IMR-90 (cell line): ENCODE measurements around the gene RHBDF1. TPM values are rescaled to one million over a fixed set of nuclear protein-coding genes. Genes with fewer than 3 reads are reported as not detected.

Source experiments
- ATAC-seq: fragments of 200-7000 bp; cut with Tn5 transposase; 2 replicates; pipeline ENCODE4 v1.9.1; 2020; ENCODE audit warnings: low read depth, mild to moderate bottlenecking, moderate library complexity
- BruUV-seq: library from RNA; stranded (reverse); fragments of 400-500 nt; replicated peaks from 2 replicates; lab custom pipeline; 2021; lab: Mats Ljungman, UMichigan
- CTCF ChIA-PET: fragments of 300-600 bp; formaldehyde crosslinking; extraction: SDS; loops from one replicate; lab custom pipeline; 2021; ENCODE audit warnings: antibody characterized with exemption; lab: Yijun Ruan, JAX
- POLR2A ChIA-PET: fragments of 300-600 bp; sonication (Branson Sonifier 250); formaldehyde crosslinking; loops from one replicate; lab custom pipeline; 2022; ENCODE audit warnings: antibody characterized with exemption; ENCODE audit not compliant: unreplicated experiment; lab: Charles Lee
- DNase-seq: peaks from one replicate; pipeline ENCODE4 v3.0.0; 2013
- H2AFZ ChIP-seq: replicated peaks from 2 replicates; pipeline ENCODE3; 2013; ENCODE audit warnings: low read length, mild to moderate bottlenecking; ENCODE audit not compliant: poor library complexity
- H2AK5ac ChIP-seq: 2 replicates; pipeline ENCODE4 v1.6.1; 2013; ENCODE audit warnings: low read depth, low read length, inconsistent platforms
- H2AK9ac ChIP-seq: replicated peaks from 2 replicates; pipeline ENCODE3; 2013; ENCODE audit warnings: mild to moderate bottlenecking, low read depth, low read length, moderate library complexity; ENCODE audit not compliant: poor library complexity
- H2BK120ac ChIP-seq: 2 replicates; pipeline ENCODE4 v1.6.1; 2013; ENCODE audit warnings: low read depth, low read length, inconsistent platforms
- H2BK15ac ChIP-seq: 3 replicates; pipeline ENCODE4 v1.6.1; 2013; ENCODE audit warnings: low read depth, low read length, inconsistent platforms
- H2BK20ac ChIP-seq: 2 replicates; pipeline ENCODE4 v1.6.1; 2013; ENCODE audit warnings: low read depth, mild to moderate bottlenecking, inconsistent platforms, low read length, moderate library complexity
- H2BK5ac ChIP-seq: 2 replicates; pipeline ENCODE4 v1.6.1; 2013; ENCODE audit warnings: mild to moderate bottlenecking, low read depth, low read length, inconsistent platforms; ENCODE audit not compliant: poor library complexity, severe bottlenecking
- H3K14ac ChIP-seq: replicated peaks from 2 replicates; pipeline ENCODE4 v1.6.1; 2013; ENCODE audit warnings: low read depth, low read length, inconsistent platforms
- H3K18ac ChIP-seq: 2 replicates; pipeline ENCODE4 v1.6.1; 2013; ENCODE audit warnings: low read depth, low read length, control low read depth
- H3K23ac ChIP-seq: 2 replicates; pipeline ENCODE4 v1.6.1; 2013; ENCODE audit warnings: low read depth, low read length, inconsistent platforms
- H3K27ac ChIP-seq: 2 replicates; pipeline ENCODE4 v1.5.1; 2013; ENCODE audit warnings: mild to moderate bottlenecking, control low read depth, low read length; ENCODE audit not compliant: insufficient read depth
- H3K27me3 ChIP-seq: 2 replicates; pipeline ENCODE4 v1.6.1; 2013; ENCODE audit warnings: low read length; ENCODE audit not compliant: control insufficient read depth, insufficient read depth
- H3K36me3 ChIP-seq: 2 replicates; pipeline ENCODE4 v1.6.1; 2013; ENCODE audit warnings: low read length, mixed read lengths; ENCODE audit not compliant: control insufficient read depth, insufficient read depth
- H3K4ac ChIP-seq: 2 replicates; pipeline ENCODE4 v1.6.1; 2013; ENCODE audit warnings: low read depth, low read length, inconsistent platforms
- H3K4me1 ChIP-seq: 2 replicates; pipeline ENCODE4 v1.6.1; 2013; ENCODE audit warnings: low read length, mixed read lengths; ENCODE audit not compliant: control insufficient read depth, insufficient read depth
- H3K4me2 ChIP-seq: 2 replicates; pipeline ENCODE4 v1.6.1; 2013; ENCODE audit warnings: low read depth, mild to moderate bottlenecking, control low read depth, low read length, moderate library complexity
- H3K4me3 ChIP-seq: 2 replicates; pipeline ENCODE4 v1.5.1; 2013; ENCODE audit warnings: low read depth, mild to moderate bottlenecking, control low read depth, low read length, moderate library complexity; ENCODE audit not compliant: insufficient read depth
- H3K56ac ChIP-seq: 2 replicates; pipeline ENCODE4 v1.6.1; 2013; ENCODE audit warnings: low read length, inconsistent platforms; ENCODE audit not compliant: insufficient read depth; ENCODE audit errors: extremely low read depth
- H3K79me1 ChIP-seq, 2 experiments: 2 replicates each; pipeline ENCODE4 v1.6.1; 2013; ENCODE audit warnings: low read length in 2 of 2, inconsistent platforms in 1 of 2, low read depth in 1 of 2
- H3K9ac ChIP-seq: 2 replicates; pipeline ENCODE4 v1.6.1; 2013; ENCODE audit warnings: low read depth, low read length, control low read depth
- H3K9me1 ChIP-seq: 2 replicates; pipeline ENCODE4 v1.6.1; 2013; ENCODE audit warnings: low read length, inconsistent platforms; ENCODE audit not compliant: insufficient read depth
- H3K9me3 ChIP-seq: 2 replicates; pipeline ENCODE4 v1.6.1; 2013; ENCODE audit warnings: low read length; ENCODE audit not compliant: control insufficient read depth, insufficient read depth
- H4K20me1 ChIP-seq: 2 replicates; pipeline ENCODE4 v1.6.1; 2013; ENCODE audit warnings: low read length, inconsistent platforms; ENCODE audit not compliant: insufficient read depth
- H4K5ac ChIP-seq: 2 replicates; pipeline ENCODE4 v1.6.1; 2013; ENCODE audit warnings: mild to moderate bottlenecking, low read depth, low read length, control low read depth
- H4K8ac ChIP-seq, 2 experiments: 2 replicates each; pipeline ENCODE4 v1.6.1; 2013; ENCODE audit warnings: low read depth in 2 of 2, low read length in 2 of 2, control low read depth in 1 of 2, inconsistent platforms in 1 of 2
- H4K91ac ChIP-seq: 2 replicates; pipeline ENCODE4 v1.6.1; 2013; ENCODE audit warnings: low read depth, low read length, inconsistent platforms; ENCODE audit not compliant: insufficient read depth
- CEBPB ChIP-seq: IDR thresholded peaks from 2 replicates; pipeline ENCODE4 v1.6.1; 2012; ENCODE audit warnings: low read depth, low read length, improper control_type of control experiment
- CHD1 ChIP-seq: IDR thresholded peaks from 2 replicates; pipeline ENCODE4 v1.6.1; 2012; ENCODE audit warnings: low read depth, low read length, improper control_type of control experiment
- CTCF ChIP-seq: conservative IDR thresholded peaks from 2 replicates; pipeline ENCODE4 v1.5.1; 2012; ENCODE audit warnings: mild to moderate bottlenecking, low read depth, low read length, improper control_type of control experiment
- FOS ChIP-seq: fragments of 150-350 bp; IDR thresholded peaks from 2 replicates; pipeline ENCODE4 v1.6.1; 2016; ENCODE audit warnings: low read depth, low read length
- MAFK ChIP-seq: IDR thresholded peaks from 2 replicates; pipeline ENCODE4 v1.6.1; 2012; ENCODE audit warnings: low read depth, low read length, improper control_type of control experiment
- MAZ ChIP-seq: IDR thresholded peaks from 2 replicates; pipeline ENCODE4 v1.6.1; 2012; ENCODE audit warnings: low read depth, mild to moderate bottlenecking, low read length, improper control_type of control experiment, moderate library complexity, borderline replicate concordance
- MXI1 ChIP-seq: IDR thresholded peaks from 2 replicates; pipeline ENCODE4 v1.6.1; 2012; ENCODE audit warnings: low read depth, mild to moderate bottlenecking, low read length, moderate library complexity, borderline replicate concordance
- NFE2L2 ChIP-seq: fragments of 150-350 bp; IDR thresholded peaks from 2 replicates; pipeline ENCODE4 v1.6.1; 2016; ENCODE audit warnings: low read depth, mild to moderate bottlenecking, low read length
- POLR2A ChIP-seq: IDR thresholded peaks from 2 replicates; pipeline ENCODE4 v1.6.1; 2012; ENCODE audit warnings: mild to moderate bottlenecking, low read depth, low read length
- RFX5 ChIP-seq: IDR thresholded peaks from 2 replicates; pipeline ENCODE4 v1.8.0; 2012; ENCODE audit warnings: low read depth, mild to moderate bottlenecking, low read length, moderate library complexity
- SMC3 ChIP-seq: fragments of 150-350 bp; IDR thresholded peaks from 2 replicates; pipeline ENCODE4 v1.6.1; 2016; ENCODE audit warnings: low read depth, mild to moderate bottlenecking, antibody characterized with exemption, low read length, moderate library complexity
- USF2 ChIP-seq: fragments of 150-350 bp; IDR thresholded peaks from 2 replicates; pipeline ENCODE4 v1.6.1; 2017; ENCODE audit warnings: mild to moderate bottlenecking, antibody characterized with exemption, low read length, low read depth
- WGBS, 2 experiments: methylation state at CpG; one replicate each; pipeline versions ENCODE4 v1.1.5 to v1.1.7; 2013; ENCODE audit warnings: missing lambda C conversion rate in 2 of 2; ENCODE audit not compliant: insufficient read length in 1 of 2; ENCODE audit errors: extremely low coverage in 2 of 2; 5-methylcytosine and 5-hydroxymethylcytosine counted together
- dilution Hi-C: fragments of 300-500 bp; cut with HindIII; formaldehyde crosslinking; loops from one replicate; pipeline ENCODE4 v1.14.3; 2018; ENCODE audit warnings: low sequenced_read_pairs; ENCODE audit not compliant: unreplicated experiment
- in situ Hi-C: fragments of 300-500 bp; cut with MboI; formaldehyde crosslinking; loops from 3 replicates; pipeline ENCODE4 v1.14.3; 2019; ENCODE audit warnings: low sequenced_read_pairs, inconsistent platforms, mixed read lengths
- intact Hi-C: fragments of 100-400 bp; cut with micrococcal nuclease; formaldehyde crosslinking; loops from 2 replicates; pipeline ENCODE4 v1.10.0; 2022
- polyA plus RNA-seq, 3 experiments: library from polyadenylated mRNA; depleted of rRNA; stranded (reverse); fragments of >200 nt; gene quantifications; 2 replicates each; pipeline ENCODE4 v1.2.3, GENCODE V29; 2012; ENCODE audit warnings: low replicate concordance in 1 of 3
- total RNA-seq: library from RNA; depleted of rRNA; stranded (reverse); fragments of >200 nt; gene quantifications from 2 replicates; pipeline ENCODE4 v1.2.3, GENCODE V29; 2012
- TF ChIP-seq, protein P1 (sequence below): fragments of 150-350 bp; IDR thresholded peaks from 2 replicates; pipeline ENCODE4 v1.6.1; 2016; ENCODE audit warnings: low read depth, mild to moderate bottlenecking, low read length, moderate library complexity, borderline replicate concordance

The RHBDF1 gene
- total and polyA plus RNA-seq, 2 of the 4 experiments (the other 2 are of a cell fraction): 13.8 to 86.6 TPM

- no peak for TF ChIP-seq MAFK
Measured at GRCh38 chr16:114327-114726, 41.9 kb upstream of the RHBDF1 start (continued).

GRCh38 chr16:112153-112840 lies 39.9 kb upstream of the RHBDF1 start:
- dilution Hi-C loops (no loop called here), intact Hi-C loops (no loop called here), in situ Hi-C loops (no loop called here)
- Histone ChIP-seq H2AK9ac (no peak overlapping the region), H3K9ac (no peak overlapping the region), H3K23ac (no peak overlapping the region), H3K4me1 (peaks cover 14% of the 10 kb centered on the region), H2BK5ac (no peak overlapping the region), H3K27me3 (no peaks in the 10 kb centered on the region), H2BK120ac (peak overlapping the region; percentile 64), H4K5ac (no peak overlapping the region), H3K4me2 (no peak overlapping the region), H4K8ac (peak overlapping the region in 1 of 2 experiments; percentile 11; a peak in 1 of 4 replicates), H3K36me3 (peaks cover 24% of the 10 kb centered on the region), H3K4ac (peak overlapping the region; percentile 69), H4K20me1 (peaks cover under 1% of the 10 kb centered on the region), H3K27ac (no peak overlapping the region; the same call in 1 of the 2 replicates), H3K18ac (no peak overlapping the region), H2BK15ac (no peak overlapping the region; the same call in 2 of the 3 replicates), H4K91ac (peak overlapping the region; percentile 50; the same call in 1 of the 2 replicates), H2AK5ac (no peak overlapping the region; the same call in 1 of the 2 replicates), H3K9me3 (no peaks in the 10 kb centered on the region), H3K79me1 (peaks cover 0 to 27% of the 10 kb centered on the region in 2 experiments; a peak in 3 of 4 replicates), H2AFZ (no peak overlapping the region), H3K4me3 (no peak overlapping the region), H3K14ac (no peak overlapping the region), H3K9me1 (peaks cover 22% of the 10 kb centered on the region), H3K56ac (no peak overlapping the region), H2BK20ac (no peak overlapping the region)
- no TSS peak for BruUV-seq
- ATAC-seq: no peak
- DNase-seq: no peak
- 91% methylated on average over 9 of the region's 21 CpGs; no CpG with 5 or more reads in 1 of the 2 experiments for WGBS, 2 experiments
- CTCF ChIA-PET: no interaction called here
- POLR2A ChIA-PET: no interaction called here
- TF ChIP-seq RFX5 (no peak), POLR2A (no peak), CHD1 (no peak), NFE2L2 (no peak), SMC3 (no peak), CTCF (no peak), MAZ (no peak), CEBPB (no peak), FOS (no peak), USF2 (no peak), MXI1 (no peak)
- TF ChIP-seq, protein P1, sequence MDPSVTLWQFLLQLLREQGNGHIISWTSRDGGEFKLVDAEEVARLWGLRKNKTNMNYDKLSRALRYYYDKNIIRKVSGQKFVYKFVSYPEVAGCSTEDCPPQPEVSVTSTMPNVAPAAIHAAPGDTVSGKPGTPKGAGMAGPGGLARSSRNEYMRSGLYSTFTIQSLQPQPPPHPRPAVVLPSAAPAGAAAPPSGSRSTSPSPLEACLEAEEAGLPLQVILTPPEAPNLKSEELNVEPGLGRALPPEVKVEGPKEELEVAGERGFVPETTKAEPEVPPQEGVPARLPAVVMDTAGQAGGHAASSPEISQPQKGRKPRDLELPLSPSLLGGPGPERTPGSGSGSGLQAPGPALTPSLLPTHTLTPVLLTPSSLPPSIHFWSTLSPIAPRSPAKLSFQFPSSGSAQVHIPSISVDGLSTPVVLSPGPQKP: no peak
